ENCODE data around the gene DNM2.
"Not testable (repeated sequence)": the region's sequence is repeated elsewhere in the genome, so short reads cannot be mapped to it uniquely, and the experiment has no call there.

DNM2 gene

GRCh38 chr19:10717356-10718204, at the start of gene DNM2:
Gene DNM2 (plus strand): TSS chr19:10718079. CDS start chr19:10718243, 164 bp downstream.
- peak; percentile 100 for DNase-seq (ENCODE audit: low read depth)
- H3K4me3 ChIP-seq (ENCODE audit: control insufficient read depth, low read depth, low read length) = peak within 1 kb of the TSS; percentile 80
- TF ChIP-seq CTCF (IDR thresholded peaks at IDR 0.05; ENCODE audit: control insufficient read depth, insufficient read depth, low read depth, low read length, missing control alignments) = peak; percentile 77

DNA sequence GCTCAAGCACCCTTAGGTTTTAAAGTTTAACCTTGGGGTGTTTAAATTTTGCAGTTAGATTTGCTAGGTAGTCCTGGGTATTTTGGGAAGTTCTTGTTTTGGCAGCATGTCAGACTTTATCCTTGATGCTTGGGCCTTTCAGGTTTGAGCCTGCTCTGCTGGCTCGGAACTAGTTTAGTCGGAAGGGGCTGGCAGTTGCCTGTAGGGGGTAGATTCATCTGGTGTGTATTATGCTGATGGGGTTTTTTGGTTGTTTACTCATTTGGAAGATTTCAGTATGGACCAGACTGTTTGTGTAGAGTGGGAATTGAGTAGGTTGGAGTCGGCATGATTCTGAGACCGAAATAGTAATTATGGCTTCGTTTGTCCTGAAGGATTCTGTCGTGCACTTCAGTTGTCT, 48.6 kb upstream of the DNM2 start:
- DNase-seq (ENCODE audit: low read depth) = no peak
- no peak overlapping the region for H3K4me3 ChIP-seq (ENCODE audit: control insufficient read depth, low read depth, low read length)
- no peak for TF ChIP-seq CTCF (IDR thresholded peaks at IDR 0.05; ENCODE audit: control insufficient read depth, insufficient read depth, low read depth, low read length, missing control alignments)

DNA sequence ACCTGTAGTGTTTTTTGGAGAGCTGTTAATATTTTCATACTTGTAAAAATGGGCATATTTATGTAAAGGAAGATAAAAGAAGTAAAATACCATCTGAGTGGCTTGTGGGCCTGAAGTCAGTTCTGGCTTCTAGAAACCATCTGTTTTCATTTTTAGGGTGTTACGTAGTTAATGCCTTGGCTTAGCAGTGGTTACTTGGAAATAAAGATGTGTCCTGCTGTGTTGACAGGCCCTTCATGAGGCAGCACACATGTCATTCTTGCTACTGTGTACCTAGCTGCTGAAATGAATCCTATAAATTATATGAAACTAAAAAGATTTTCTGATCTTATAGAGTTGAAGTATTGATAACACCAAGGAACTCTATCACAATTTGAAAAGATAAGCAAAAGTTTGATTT, 47.7 kb upstream of the DNM2 start:
- TF ChIP-seq CTCF (IDR thresholded peaks at IDR 0.05; ENCODE audit: control insufficient read depth, insufficient read depth, low read depth, low read length, missing control alignments) = no peak
- no peak overlapping the region for H3K4me3 ChIP-seq (ENCODE audit: control insufficient read depth, low read depth, low read length)
- DNase-seq (ENCODE audit: low read depth) = peak; percentile 38

DNA sequence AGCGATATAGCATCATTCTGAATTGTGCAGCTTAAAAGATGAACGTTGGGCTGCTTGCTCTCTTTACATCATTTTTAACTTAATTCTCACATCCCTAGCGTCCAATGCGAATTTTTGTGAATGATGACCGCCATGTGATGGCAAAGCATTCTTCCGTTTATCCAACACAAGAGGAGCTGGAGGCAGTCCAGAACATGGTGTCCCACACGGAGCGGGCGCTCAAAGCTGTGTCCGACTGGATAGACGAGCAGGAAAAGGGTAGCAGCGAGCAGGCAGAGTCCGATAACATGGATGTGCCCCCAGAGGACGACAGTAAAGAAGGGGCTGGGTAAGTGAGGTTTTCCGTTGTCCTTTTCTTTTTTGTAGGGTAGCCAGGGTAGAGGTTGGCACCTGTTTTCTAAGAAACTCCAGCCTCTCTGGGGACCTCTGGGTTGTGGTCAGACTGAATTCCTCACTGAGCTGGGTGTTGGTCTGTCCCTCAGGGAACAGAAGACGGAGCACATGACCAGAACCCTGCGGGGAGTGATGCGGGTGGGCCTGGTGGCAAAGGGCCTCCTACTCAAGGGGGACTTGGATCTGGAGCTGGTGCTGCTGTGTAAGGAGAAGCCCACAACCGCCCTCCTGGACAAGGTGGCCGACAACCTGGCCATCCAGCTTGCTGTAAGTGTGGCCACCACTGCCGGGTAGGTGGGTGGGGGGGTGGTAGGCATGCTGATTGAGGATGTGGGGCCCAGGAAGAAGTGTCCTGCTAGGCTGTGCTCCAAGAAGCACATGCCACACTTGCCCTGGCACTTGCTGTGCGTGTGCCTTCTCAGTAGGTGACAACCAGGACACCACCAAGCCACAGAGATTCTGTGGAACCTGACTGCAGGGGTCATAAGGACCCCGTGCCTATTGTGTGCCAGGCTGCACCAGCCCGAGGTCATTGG, 46.7 kb upstream of the DNM2 start:
- TF ChIP-seq CTCF (IDR thresholded peaks at IDR 0.05; ENCODE audit: control insufficient read depth, insufficient read depth, low read depth, low read length, missing control alignments) = no peak
- DNase-seq (ENCODE audit: low read depth) = no peak
- no peak overlapping the region for H3K4me3 ChIP-seq (ENCODE audit: control insufficient read depth, low read depth, low read length)

DNA sequence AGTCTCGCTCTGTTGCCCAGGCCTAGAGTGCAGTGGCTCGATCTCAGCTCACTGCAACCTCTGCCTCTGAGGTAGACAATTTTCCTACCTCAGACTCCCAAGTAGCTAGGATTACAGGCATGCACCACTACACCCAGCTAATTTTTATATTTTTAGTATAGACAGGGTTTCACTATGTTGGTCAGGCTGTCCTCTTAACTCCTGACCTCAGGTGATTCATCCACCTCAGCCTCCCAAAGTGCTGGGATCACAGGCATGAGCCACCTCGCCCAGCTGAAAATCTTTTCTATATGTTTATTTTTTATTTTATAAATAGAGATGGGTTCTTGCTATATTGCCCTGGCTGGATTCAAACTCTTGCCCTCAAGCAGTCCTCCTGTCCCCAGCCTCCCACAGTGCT, 46.0 kb upstream of the DNM2 start:
- DNase-seq (ENCODE audit: low read depth); H3K4me3 ChIP-seq (ENCODE audit: control insufficient read depth, low read depth, low read length): not testable (repeated sequence)

DNA sequence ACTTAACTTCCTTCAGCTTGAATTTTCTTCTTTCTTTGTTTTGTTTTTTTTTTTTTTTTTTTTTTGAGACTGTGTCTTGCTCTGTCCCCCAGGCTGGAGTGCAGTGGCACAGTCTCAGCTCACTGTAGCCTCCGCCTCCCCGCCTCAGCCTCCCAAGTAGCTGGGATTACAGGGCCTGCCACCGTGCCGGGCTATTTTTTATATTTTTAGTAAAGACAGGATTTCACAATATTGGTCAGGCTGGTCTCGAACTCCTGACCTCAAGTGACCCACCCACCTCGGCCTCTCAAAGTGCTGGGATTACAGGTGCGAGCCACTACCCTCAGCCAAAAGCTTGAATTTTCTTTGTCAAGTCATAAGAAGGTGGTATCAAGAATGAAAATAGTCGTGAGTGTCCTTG, 42.7 kb upstream of the DNM2 start:
- not testable (repeated sequence) for DNase-seq (ENCODE audit: low read depth); H3K4me3 ChIP-seq (ENCODE audit: control insufficient read depth, low read depth, low read length)

DNA sequence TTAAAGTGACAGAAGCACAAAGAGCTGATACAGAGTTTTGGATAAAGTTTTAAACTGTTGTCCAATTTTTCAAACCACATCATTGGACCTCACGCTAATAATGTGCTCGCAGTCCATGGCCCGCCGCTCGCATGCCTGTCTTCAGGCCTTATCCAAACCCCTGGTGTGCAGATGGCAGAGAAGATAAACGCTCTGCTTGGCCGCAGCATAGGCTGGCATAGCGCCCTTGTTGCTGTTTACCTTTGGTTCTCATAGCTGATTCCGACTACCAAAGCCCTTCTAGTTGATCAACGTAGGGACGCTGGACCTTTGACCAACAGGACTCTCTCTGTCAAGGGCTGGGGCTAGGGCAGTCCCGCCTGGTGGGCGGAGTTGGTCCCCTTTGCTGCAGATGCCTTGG, 40.1 kb upstream of the DNM2 start:
- no peak for DNase-seq (ENCODE audit: low read depth)
- no peak overlapping the region for H3K4me3 ChIP-seq (ENCODE audit: control insufficient read depth, low read depth, low read length)
- TF ChIP-seq CTCF (IDR thresholded peaks at IDR 0.05; ENCODE audit: control insufficient read depth, insufficient read depth, low read depth, low read length, missing control alignments) = no peak
